C1 segment of cervical spinal cord (tissue), 14 donors: Measurements from ENCODE around the gene ACOXL.

Source experiments
- DNase-seq, 14 donors: peaks; one replicate each; lab custom pipeline; 2025; lab: John Stamatoyannopoulos, UW

The ACOXL gene

GRCh38 chr2:110828330-110828729 is 96.0 kb downstream of the ACOXL start:
- no peak for DNase-seq

GRCh38 chr2:110829413-110830146 is 97.2 kb downstream of the ACOXL start:
- DNase-seq = no peak

GRCh38 chr2:110832740-110833139 is 100.4 kb downstream of the ACOXL start:
- no peak for DNase-seq

GRCh38 chr2:110834134-110834827 is 101.9 kb downstream of the ACOXL start:
- no peak for DNase-seq

GRCh38 chr2:110836671-110837070 is 104.3 kb downstream of the ACOXL start:
- DNase-seq = no peak

- no peak for DNase-seq
These were observed 105.4 kb downstream of the ACOXL start for GRCh38 chr2:110837446-110838409.

- DNase-seq = no peak
These were observed 106.4 kb downstream of the ACOXL start for GRCh38 chr2:110838657-110839384.

- DNase-seq = no peak
These were observed 108.1 kb downstream of the ACOXL start for GRCh38 chr2:110840508-110840907.

- DNase-seq = no peak
These were observed 109.7 kb downstream of the ACOXL start for GRCh38 chr2:110842048-110842447.

GRCh38 chr2:110843496-110843895 is 111.1 kb downstream of the ACOXL start:
- DNase-seq = no peak

- DNase-seq = no peak
These were observed 111.7 kb downstream of the ACOXL start for GRCh38 chr2:110843959-110844510.

GRCh38 chr2:110847651-110848050 is 115.3 kb downstream of the ACOXL start:
- no peak for DNase-seq

GRCh38 chr2:110848071-110848470 is 115.7 kb downstream of the ACOXL start:
- DNase-seq = no peak

- DNase-seq = no peak
These were observed 116.2 kb downstream of the ACOXL start for GRCh38 chr2:110848519-110849030.

GRCh38 chr2:110851531-110851930 is 119.2 kb downstream of the ACOXL start:
- no peak for DNase-seq

- no peak for DNase-seq
These were observed 119.7 kb downstream of the ACOXL start for GRCh38 chr2:110852051-110852450.

- no peak for DNase-seq
These were observed 120.3 kb downstream of the ACOXL start for GRCh38 chr2:110852541-110853263.

GRCh38 chr2:110853516-110853915 is 121.1 kb downstream of the ACOXL start:
- peak in 2 of 14 donors; percentile 3 to 14 for DNase-seq

GRCh38 chr2:110853948-110854347 is 121.6 kb downstream of the ACOXL start:
- no peak for DNase-seq
